SK-N-SH treated with all-trans-retinoic acid at 6 μM for 48 hours (cell line): ENCODE data around the gene CCDC178.

Experiments
- ATAC-seq: fragments of 200-7000 bp; cut with Tn5 transposase; 3 replicates; pipeline ENCODE4 v1.9.1; 2020; ENCODE audit warnings: mild to moderate bottlenecking, moderate library complexity
- ARNTL ChIP-seq: fragments of 450-650 bp; formaldehyde crosslinking; IDR thresholded peaks from 2 replicates; pipeline ENCODE4 v1.5.0; 2020; ENCODE audit warnings: low read depth, mild to moderate bottlenecking, moderate library complexity, borderline replicate concordance
- CSDC2 ChIP-seq: fragments of 250-450 bp; sonication (Bioruptor Pico); IDR thresholded peaks from 2 replicates; pipeline ENCODE4 v1.5.0; 2020; ENCODE audit warnings: mild to moderate bottlenecking, moderate library complexity
- ESRRG ChIP-seq: fragments of 250-450 bp; sonication (Bioruptor Pico); IDR thresholded peaks from 2 replicates; pipeline ENCODE4 v1.6.1; 2021; ENCODE audit warnings: mild to moderate bottlenecking
- ISL1 ChIP-seq: fragments of 250-450 bp; sonication (Bioruptor Pico); IDR thresholded peaks from 2 replicates; pipeline ENCODE4 v2.1.2; 2022; ENCODE audit warnings: mild to moderate bottlenecking, moderate library complexity
- OSR1 ChIP-seq: fragments of 250-450 bp; sonication (Bioruptor Pico); IDR thresholded peaks from 2 replicates; pipeline ENCODE4 v1.8.0; 2022; ENCODE audit warnings: moderate library complexity, mild to moderate bottlenecking, inconsistent platforms
- PPARA ChIP-seq: fragments of 250-450 bp; sonication (Bioruptor Pico); IDR thresholded peaks from 2 replicates; pipeline ENCODE4 v1.5.0; 2020; ENCODE audit warnings: mild to moderate bottlenecking, borderline replicate concordance
- RARB ChIP-seq: fragments of 250-450 bp; sonication (Bioruptor Pico); IDR thresholded peaks from 2 replicates; pipeline ENCODE4 v1.8.0; 2021; ENCODE audit warnings: mild to moderate bottlenecking, moderate library complexity
- TCF4 ChIP-seq: fragments of 250-450 bp; sonication (Bioruptor Pico); IDR thresholded peaks from 2 replicates; pipeline ENCODE4 v1.8.0; 2021; ENCODE audit warnings: mild to moderate bottlenecking, moderate library complexity, borderline replicate concordance
- TOX ChIP-seq: fragments of 250-450 bp; sonication (Bioruptor Pico); IDR thresholded peaks from 2 replicates; pipeline ENCODE4 v1.8.0; 2021; ENCODE audit warnings: mild to moderate bottlenecking, moderate library complexity, borderline replicate concordance
- ZC3H10 ChIP-seq: fragments of 250-450 bp; sonication (Bioruptor Pico); IDR thresholded peaks from 2 replicates; pipeline ENCODE4 v1.5.1; 2021; ENCODE audit warnings: mild to moderate bottlenecking, moderate library complexity
- ZFP3 ChIP-seq: fragments of 250-450 bp; sonication (Bioruptor Pico); IDR thresholded peaks from 2 replicates; pipeline ENCODE4 v1.5.0; 2020; ENCODE audit warnings: mild to moderate bottlenecking, moderate library complexity
- ZFP30 ChIP-seq: fragments of 450-650 bp; formaldehyde crosslinking; IDR thresholded peaks from 2 replicates; pipeline ENCODE4 v1.5.0; 2022; ENCODE audit warnings: mild to moderate bottlenecking, moderate library complexity
- ZNF565 ChIP-seq: fragments of 450-650 bp; formaldehyde crosslinking; conservative IDR thresholded peaks from 2 replicates; pipeline ENCODE4 v1.5.0; 2020; ENCODE audit warnings: low read depth, mild to moderate bottlenecking, moderate library complexity
- ZNF70 ChIP-seq: fragments of 450-650 bp; formaldehyde crosslinking; IDR thresholded peaks from 2 replicates; pipeline ENCODE4 v1.5.0; 2020; ENCODE audit warnings: mild to moderate bottlenecking, moderate library complexity
- ZNF8 ChIP-seq: fragments of 450-650 bp; formaldehyde crosslinking; IDR thresholded peaks from 2 replicates; pipeline ENCODE4 v1.5.0; 2020; ENCODE audit warnings: mild to moderate bottlenecking, moderate library complexity
- TF ChIP-seq, protein P1 (sequence below): fragments of 250-450 bp; sonication (Bioruptor Pico); IDR thresholded peaks from 2 replicates; pipeline ENCODE4 v1.5.1; 2021; ENCODE audit warnings: mild to moderate bottlenecking, moderate library complexity
- TF ChIP-seq, protein P2 (sequence below): fragments of 250-450 bp; sonication (Bioruptor Pico); IDR thresholded peaks from 2 replicates; pipeline ENCODE4 v1.8.0; 2020; ENCODE audit warnings: mild to moderate bottlenecking, moderate library complexity, borderline replicate concordance
- TF ChIP-seq, protein P3 (sequence below): fragments of 250-450 bp; sonication (Bioruptor Pico); IDR thresholded peaks from 2 replicates; pipeline ENCODE4 v1.8.0; 2021; ENCODE audit warnings: low read depth, mild to moderate bottlenecking, moderate library complexity, borderline replicate concordance
- TF ChIP-seq, protein P4 (sequence below): fragments of 250-450 bp; sonication (Bioruptor Pico); IDR thresholded peaks from 2 replicates; pipeline ENCODE4 v1.5.0; 2020; ENCODE audit warnings: mild to moderate bottlenecking, moderate library complexity

Gene CCDC178

DNA sequence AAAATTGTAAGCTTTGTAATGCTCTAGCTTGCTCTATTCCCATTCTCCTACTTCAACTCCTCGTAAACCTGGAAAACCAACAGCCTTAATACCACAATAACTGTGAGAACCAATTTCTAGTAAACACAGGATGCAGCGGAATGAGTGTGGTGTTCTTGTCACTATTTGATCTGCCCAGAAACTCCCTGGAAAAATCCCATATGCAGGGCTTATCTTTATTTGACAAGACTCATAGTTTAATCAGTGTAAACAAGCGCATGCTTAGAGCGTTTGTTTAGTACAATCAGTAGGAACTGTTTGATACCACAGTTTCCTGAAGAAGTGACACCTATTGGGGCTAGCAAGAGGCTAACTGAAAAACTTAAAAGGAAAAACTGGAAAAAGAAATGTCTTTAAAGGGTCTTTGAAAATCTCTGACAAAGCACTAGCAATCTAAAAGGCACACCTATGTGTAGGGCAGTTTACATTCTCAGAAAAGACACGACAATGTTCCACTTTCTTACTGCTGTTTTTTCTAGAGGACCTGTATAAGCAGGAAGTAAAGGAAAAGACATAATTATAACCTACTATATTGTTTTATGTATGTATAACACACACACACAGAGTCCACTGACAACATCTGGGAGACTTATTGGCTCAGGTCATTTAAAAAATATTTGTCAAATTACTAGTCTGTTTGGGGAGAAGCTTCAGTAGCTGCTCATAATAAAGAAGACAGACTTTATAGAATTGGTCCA, 426.3 kb downstream of the CCDC178 start (continued):
- TF ChIP-seq, protein P1, sequence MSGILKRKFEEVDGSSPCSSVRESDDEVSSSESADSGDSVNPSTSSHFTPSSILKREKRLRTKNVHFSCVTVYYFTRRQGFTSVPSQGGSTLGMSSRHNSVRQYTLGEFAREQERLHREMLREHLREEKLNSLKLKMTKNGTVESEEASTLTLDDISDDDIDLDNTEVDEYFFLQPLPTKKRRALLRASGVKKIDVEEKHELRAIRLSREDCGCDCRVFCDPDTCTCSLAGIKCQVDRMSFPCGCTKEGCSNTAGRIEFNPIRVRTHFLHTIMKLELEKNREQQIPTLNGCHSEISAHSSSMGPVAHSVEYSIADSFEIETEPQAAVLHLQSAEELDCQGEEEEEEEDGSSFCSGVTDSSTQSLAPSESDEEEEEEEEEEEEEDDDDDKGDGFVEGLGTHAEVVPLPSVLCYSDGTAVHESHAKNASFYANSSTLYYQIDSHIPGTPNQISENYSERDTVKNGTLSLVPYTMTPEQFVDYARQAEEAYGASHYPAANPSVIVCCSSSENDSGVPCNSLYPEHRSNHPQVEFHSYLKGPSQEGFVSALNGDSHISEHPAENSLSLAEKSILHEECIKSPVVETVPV (CRISPR knock-in tag), result no peak
- no peak for TF ChIP-seq TCF4 (CRISPR knock-in tag)

DNA sequence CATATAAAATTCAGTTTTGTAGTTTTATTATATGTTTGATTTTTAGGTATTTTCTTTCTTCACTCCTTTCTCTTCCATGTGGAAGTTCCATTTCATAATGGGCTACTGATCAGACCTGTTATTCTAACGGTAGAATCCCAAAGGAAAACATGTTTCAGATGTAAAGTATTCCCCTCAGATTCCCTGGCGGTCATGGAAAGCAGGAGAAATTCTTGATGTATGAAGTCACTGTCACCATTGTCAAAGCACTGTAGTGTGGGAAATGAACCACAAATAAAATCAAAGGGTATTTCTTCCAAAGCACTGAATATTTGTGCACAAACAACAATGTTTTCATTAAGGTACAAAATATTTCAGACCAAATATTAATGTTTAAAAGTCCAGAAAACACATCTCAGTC, 430.4 kb downstream of the CCDC178 start:
- TF ChIP-seq, protein P2, sequence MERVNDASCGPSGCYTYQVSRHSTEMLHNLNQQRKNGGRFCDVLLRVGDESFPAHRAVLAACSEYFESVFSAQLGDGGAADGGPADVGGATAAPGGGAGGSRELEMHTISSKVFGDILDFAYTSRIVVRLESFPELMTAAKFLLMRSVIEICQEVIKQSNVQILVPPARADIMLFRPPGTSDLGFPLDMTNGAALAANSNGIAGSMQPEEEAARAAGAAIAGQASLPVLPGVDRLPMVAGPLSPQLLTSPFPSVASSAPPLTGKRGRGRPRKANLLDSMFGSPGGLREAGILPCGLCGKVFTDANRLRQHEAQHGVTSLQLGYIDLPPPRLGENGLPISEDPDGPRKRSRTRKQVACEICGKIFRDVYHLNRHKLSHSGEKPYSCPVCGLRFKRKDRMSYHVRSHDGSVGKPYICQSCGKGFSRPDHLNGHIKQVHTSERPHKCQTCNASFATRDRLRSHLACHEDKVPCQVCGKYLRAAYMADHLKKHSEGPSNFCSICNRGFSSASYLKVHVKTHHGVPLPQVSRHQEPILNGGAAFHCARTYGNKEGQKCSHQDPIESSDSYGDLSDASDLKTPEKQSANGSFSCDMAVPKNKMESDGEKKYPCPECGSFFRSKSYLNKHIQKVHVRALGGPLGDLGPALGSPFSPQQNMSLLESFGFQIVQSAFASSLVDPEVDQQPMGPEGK (CRISPR knock-in tag), result no peak
- no peak for TF ChIP-seq CSDC2 (CRISPR knock-in tag)
- TF ChIP-seq ISL1, result no peak
- TF ChIP-seq TOX (CRISPR knock-in tag), result no peak
- TF ChIP-seq ZFP3 (CRISPR knock-in tag), result no peak
- TF ChIP-seq, protein P3, sequence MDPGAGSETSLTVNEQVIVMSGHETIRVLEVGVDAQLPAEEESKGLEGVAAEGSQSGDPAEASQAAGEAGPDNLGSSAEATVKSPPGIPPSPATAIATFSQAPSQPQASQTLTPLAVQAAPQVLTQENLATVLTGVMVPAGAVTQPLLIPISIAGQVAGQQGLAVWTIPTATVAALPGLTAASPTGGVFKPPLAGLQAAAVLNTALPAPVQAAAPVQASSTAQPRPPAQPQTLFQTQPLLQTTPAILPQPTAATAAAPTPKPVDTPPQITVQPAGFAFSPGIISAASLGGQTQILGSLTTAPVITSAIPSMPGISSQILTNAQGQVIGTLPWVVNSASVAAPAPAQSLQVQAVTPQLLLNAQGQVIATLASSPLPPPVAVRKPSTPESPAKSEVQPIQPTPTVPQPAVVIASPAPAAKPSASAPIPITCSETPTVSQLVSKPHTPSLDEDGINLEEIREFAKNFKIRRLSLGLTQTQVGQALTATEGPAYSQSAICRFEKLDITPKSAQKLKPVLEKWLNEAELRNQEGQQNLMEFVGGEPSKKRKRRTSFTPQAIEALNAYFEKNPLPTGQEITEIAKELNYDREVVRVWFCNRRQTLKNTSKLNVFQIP (CRISPR knock-in tag), result no peak
- TF ChIP-seq ARNTL, result no peak
- TF ChIP-seq, protein P4, sequence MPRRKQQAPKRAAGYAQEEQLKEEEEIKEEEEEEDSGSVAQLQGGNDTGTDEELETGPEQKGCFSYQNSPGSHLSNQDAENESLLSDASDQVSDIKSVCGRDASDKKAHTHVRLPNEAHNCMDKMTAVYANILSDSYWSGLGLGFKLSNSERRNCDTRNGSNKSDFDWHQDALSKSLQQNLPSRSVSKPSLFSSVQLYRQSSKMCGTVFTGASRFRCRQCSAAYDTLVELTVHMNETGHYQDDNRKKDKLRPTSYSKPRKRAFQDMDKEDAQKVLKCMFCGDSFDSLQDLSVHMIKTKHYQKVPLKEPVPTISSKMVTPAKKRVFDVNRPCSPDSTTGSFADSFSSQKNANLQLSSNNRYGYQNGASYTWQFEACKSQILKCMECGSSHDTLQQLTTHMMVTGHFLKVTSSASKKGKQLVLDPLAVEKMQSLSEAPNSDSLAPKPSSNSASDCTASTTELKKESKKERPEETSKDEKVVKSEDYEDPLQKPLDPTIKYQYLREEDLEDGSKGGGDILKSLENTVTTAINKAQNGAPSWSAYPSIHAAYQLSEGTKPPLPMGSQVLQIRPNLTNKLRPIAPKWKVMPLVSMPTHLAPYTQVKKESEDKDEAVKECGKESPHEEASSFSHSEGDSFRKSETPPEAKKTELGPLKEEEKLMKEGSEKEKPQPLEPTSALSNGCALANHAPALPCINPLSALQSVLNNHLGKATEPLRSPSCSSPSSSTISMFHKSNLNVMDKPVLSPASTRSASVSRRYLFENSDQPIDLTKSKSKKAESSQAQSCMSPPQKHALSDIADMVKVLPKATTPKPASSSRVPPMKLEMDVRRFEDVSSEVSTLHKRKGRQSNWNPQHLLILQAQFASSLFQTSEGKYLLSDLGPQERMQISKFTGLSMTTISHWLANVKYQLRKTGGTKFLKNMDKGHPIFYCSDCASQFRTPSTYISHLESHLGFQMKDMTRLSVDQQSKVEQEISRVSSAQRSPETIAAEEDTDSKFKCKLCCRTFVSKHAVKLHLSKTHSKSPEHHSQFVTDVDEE (CRISPR knock-in tag), result no peak
- TF ChIP-seq ZNF8 (CRISPR knock-in tag), result no peak
- TF ChIP-seq ZC3H10 (CRISPR knock-in tag), result no peak
- no peak for TF ChIP-seq TCF4 (CRISPR knock-in tag)
- no peak for TF ChIP-seq OSR1 (CRISPR knock-in tag)
- no peak for TF ChIP-seq ZNF565 (CRISPR knock-in tag)
- no peak for TF ChIP-seq RARB
- no peak for TF ChIP-seq PPARA (CRISPR knock-in tag)
- no peak for TF ChIP-seq ESRRG
- ATAC-seq, result no peak

DNA sequence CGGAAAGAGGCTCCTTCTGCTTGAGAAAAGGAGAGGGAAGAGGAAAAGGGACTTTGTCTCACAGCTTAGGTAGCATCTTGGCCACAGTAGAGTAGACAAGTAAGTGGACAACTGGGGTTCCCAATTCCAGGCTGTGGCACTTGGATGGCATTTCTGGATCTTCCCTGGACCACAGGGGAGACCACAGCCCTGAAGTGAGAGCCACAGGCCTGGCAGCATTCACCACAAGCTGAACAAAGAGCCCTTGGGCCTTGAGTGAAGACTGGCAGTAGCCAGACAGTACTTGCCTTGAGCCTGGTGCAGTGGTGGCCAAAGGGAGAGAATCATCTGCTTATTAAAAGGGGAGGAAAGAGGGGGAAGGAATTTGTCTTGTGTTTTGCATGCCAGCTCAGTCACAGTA, 441.6 kb downstream of the CCDC178 start:
- TF ChIP-seq ZFP30 (no peak), RARB (no peak), ZNF70 (CRISPR knock-in tag) (no peak), PPARA (CRISPR knock-in tag) (no peak)
- TF ChIP-seq, protein P1 (CRISPR knock-in tag), result no peak
- TF ChIP-seq, protein P4 (CRISPR knock-in tag), result no peak
- ATAC-seq, result no peak
